T1000 (cell line): ENCODE measurements around the gene RCN2.

Experiments used
- DNase-seq: peaks from one replicate; lab custom pipeline; 2025; ENCODE audit warnings: mixed read lengths; lab: John Stamatoyannopoulos, UW

Gene RCN2

GRCh38 chr15:76973906-76974305 is 42.4 kb downstream of the RCN2 start:
- DNase-seq: no peak

DNA sequence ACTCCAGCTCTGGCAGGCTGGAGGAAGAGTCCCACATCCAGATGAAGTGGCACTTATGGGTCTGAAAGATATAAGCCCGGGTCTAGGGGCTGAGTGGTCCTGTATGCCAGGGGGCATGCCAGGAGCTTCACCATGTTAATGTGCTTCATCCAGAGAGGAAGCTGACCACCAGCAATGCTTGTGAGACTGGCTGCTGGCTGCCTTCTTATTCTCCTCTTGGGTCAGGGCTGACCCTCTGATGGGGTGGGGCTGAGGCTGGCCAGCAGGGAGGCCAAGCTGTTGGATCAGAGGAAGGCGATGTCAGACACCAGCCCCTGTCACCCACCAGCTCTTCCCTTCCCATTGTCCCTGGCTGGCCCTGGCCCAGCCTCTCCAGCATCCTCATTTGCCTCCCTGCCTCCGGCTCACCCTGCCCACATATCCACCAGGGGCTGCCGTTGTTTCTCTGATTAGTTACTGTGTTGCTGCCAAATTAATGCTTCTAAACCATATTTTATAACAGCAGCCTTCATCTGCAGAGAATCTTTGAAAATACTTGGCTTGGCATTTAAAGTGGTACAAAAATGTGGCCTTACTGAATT is 43.0 kb downstream of the RCN2 start:
- no peak for DNase-seq

DNA sequence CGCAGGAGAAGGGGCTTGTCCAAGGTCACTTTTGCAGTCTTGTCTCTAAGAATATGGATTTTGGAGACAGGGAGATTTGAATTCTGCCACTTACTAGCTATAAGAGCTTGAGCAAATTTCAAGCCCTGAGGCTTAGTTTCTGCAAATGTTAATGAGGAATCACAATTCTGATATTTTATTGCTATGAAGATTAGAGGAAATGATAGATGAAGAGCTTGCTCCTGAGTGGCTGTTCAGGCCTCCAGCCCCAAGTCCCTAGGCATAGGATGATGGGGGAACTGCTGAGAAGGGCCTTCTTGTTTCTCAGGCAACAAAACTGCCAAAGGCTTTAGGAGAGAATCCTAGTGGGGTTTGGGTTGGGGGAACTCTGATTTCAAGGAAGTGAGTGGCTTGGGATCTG is 44.6 kb downstream of the RCN2 start:
- DNase-seq: no peak

DNA sequence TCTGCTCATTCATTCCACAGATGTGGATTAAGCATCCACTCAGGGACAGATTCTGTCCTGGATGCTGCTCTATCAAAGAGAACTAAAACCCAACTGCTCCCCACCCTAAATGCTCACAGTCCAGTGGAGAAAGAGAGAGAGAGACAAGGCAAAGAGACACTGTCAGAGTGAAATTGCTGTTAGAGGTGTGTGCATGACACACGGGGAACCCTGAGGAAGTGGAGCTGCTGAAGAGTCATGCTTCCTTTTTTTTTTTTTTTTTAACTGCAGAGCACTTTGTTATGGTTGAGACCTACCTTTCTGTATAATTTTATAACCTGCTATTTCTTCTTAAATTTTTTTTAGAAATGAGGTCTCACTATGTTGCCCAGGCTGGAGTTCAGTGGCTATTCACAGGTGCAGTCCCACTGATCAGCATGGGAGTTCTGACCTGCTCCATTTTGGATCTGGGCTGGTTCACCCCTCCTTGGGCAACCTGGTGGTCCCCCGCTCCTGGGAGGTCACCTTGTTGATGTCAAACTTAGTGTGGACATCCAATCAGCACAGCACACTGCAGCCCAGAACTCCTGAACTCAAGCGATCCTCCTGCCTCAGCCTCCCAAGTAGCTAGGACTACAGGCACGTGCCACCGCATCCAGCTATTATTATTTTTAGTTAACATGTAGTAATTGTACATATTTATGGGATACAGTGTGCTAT is 45.2 kb downstream of the RCN2 start:
- no peak for DNase-seq

- no peak for DNase-seq
Measured at GRCh38 chr15:76978522-76979330, 47.2 kb downstream of the RCN2 start.

DNA sequence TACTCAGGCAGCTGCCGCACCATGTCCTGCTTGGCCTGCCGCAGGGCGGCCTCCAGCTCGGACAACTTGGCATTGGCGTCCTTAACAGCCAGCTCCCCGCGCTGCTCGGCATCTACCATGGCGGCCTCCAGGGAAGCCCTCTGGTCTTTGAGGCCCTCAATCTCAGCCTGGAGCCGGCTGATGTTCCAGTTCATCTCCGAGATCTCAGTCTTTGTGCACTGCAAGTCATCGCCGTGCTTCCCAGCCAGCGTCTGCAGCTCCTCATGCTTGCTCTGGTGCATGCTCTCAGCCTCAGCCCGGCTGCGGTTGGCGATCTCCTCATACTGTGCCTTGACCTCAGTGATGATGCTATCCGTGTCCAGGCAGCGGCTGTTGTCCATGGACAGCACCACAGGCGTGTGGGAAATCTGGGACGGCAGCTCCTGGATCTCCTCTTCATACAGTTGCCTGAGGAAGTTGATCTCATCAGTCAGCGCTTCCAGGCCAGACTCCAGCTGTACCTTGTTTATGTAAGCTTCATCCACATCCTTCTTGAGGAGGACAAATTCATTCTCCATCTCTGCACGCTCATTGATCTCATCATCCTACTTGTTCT is 47.9 kb downstream of the RCN2 start:
- no peak for DNase-seq

- DNase-seq: no peak
Measured at GRCh38 chr15:76979996-76980520, 48.5 kb downstream of the RCN2 start.

DNA sequence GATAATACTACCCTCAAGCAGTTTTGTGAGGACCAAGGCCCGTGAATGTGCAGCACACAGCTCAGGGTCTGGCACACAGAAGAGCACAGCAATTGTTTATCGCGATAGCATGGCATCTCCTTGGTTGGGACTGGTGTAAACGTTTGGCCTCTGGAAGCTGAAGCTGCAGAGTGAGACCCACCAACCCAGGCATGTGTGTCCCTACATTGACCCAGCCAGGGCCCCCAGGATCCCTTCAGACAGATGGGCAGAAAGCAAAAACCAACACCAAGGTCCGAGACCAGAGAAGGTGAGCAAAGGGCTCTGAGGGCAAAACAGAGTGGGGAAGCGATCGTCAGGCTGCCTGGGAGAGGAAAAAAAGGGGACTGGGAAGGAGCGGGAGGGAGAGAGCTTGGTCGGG is 50.8 kb downstream of the RCN2 start:
- DNase-seq: no peak

- DNase-seq: no peak
Measured at GRCh38 chr15:76982756-76983155, 51.2 kb downstream of the RCN2 start.

GRCh38 chr15:76983590-76984375 is 52.2 kb downstream of the RCN2 start:
- DNase-seq: no peak

DNA sequence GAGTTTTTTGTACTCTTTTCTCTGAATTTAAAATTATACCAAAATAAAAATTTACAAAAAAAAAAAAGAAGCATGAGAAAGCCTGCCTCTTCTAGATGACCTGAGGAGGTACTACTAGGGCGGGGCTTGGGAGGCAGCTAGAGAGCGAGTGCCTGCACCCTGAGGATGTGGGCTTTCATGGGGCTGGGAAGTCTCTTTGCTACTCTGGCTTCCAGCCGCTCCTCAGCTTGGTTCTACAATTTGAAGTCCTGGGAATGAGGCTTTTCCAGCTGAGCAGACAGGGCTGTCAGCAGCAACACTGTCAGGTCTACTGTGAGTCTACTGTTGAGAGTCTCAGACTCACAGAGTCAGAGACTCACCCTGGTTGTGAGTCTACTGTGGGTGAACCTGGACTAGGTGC is 55.2 kb downstream of the RCN2 start:
- DNase-seq: no peak

- DNase-seq: no peak
Measured at GRCh38 chr15:76987276-76987675, 55.7 kb downstream of the RCN2 start.

DNA sequence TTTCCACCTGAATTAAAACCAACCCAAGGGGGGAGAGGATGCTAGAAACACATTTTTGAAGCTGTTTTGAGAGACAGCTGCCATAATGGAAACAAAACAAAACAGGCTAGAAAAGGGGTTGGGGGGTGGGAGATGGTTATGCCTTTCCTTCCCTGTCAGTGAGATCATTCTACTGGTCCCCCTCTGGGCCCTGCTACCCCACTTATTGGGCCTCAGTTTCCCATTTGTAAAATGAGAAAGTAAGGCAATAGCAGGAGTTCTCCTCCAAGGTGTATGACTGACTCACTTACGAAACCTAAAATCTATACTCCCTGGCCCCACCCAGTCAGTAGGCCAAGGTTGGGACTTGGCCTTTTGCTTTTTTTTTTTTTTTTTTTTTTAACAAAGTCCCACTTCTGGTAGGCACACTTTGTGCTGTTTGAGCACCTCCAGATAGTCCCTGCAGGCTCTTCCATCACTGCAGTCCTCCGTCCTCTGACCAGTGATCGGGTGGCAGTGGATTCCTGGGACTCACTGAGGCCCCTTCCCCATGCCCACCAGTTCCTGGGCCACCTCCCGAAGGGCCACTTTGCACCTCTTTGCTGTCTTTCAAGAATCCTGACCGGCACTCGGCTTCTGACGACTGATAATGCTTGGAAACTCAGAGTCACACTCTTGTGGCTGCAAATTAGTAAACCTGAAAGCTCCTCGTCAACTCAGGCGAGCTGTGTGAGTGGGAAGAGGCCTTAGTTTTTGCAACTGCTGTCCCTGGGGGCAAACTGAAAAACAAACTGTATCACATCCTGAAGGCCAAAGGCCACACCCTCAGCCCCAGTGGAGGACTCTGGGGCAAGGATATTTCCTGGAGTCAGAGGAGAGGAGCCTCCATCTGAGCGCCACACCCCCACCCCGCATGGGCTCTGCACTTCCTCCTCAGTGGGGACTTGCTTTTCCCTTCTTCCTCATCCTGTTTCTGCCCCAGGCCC is 56.6 kb downstream of the RCN2 start:
- DNase-seq: no peak

DNA sequence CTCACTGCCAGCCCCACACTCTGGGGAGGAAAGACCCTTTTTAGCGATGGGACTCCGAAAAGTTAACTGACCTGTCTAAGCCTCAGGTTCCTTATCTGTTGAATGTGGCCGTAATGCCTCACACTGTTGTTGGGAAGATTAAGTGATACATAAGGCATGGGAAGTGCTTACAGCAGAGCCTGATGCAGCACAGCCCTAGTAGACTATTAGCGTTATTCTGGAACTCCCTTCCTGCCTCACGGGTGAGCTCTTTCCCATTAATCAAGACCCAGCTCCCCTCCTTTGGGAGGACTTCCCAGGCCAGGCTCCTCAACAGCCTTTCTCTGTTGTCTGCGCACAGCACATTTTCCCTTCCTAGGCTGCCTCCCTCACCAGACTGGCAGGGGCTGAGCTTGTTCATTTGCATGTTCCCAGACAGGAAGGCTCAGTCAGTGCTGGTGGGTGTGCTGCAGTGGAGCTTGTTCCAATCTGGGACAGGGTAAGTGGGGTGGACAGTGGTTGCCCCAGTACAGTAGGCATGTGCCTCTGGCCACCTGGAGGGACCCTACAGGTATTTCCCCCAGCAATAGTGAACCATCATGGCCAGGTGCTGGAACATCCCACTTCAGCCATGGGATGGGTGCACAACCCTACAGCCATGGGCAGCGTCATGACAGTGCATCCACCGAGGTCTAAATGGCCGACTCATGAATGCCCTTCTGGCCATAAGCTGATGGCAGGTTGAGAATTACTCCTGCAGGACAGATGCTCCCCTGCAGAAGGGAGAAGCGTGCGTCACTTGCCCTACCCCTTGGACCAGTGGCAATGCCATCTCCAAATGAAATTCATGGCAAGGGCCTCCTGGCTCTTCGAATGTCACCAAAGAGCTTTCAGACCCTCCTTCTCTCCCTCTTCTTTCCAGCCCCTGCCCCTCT is 57.6 kb downstream of the RCN2 start:
- DNase-seq: no peak

- no peak for DNase-seq
Measured at GRCh38 chr15:76991048-76991447, 59.5 kb downstream of the RCN2 start.

DNA sequence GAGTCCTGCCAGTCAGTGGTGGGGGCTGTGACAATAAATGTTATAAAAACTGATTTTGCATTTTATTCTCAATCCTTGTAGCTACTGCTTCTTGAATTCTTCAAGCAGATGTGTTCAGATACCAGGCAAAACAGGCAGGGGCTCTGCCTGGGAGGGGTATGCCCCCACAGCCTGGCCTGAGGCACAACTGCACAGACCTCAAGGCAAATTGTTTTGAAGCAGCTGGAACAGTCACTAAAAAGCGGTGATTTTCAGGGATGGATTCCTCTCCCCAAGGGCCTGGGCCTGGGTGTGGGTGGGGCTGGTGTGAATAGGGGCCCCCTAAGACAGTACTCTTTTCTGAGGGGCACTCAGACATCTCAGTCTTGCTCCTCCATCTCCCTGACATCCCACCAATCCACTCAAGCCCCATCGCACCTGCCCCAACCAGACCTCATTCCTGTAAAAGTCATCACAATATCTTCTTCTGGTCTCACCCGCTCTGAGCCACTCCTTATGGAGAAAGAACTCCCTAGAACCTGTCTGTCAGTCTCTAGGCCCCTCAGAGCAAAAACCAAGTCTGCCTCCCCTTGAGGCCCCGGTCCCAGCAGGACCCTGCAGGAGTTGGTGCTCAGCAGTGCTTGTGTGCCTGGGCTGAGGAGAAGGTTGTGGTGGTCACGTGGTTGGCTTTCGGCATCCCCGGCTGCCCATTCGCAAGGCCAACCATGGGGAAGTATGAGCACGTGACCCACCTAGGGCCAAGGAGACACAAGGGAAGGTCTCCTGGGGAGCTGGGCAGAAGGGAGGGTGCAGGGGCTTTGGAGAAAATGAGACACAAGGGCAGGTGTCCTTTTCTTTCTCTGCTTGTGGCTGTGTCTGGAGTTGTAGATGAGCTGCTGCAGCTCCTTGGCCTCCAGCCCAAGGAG is 60.4 kb downstream of the RCN2 start:
- DNase-seq: no peak

GRCh38 chr15:76993114-76993725 is 61.7 kb downstream of the RCN2 start:
- no peak for DNase-seq

GRCh38 chr15:76994001-76994400 is 62.5 kb downstream of the RCN2 start:
- DNase-seq: no peak
